Right atrium auricular region (tissue), 2 donors: ENCODE results near the gene SFXN2. TPM values are rescaled to one million over a fixed set of nuclear protein-coding genes. Genes with fewer than 3 reads are reported as not detected.

ENCODE experiments used
- DNase-seq: peaks from one replicate; pipeline ENCODE4 v3.0.0-alpha.2; 2019; ENCODE audit warnings: low spot score
- H3K27ac ChIP-seq, 2 donors: fragments of 200-600 bp; sonication (generic); 1 replicate in 1 of 2; 2 replicates in 1 of 2; pipeline ENCODE4 v1.5.1; 2016 to 2019
- H3K27me3 ChIP-seq, 2 donors: fragments of 200-600 bp; sonication (generic); one replicate each; pipeline versions ENCODE4 v1.5.1 to v1.6.0; 2017 to 2019
- H3K36me3 ChIP-seq: fragments of 200-600 bp; sonication (generic); one replicate; pipeline ENCODE4 v1.5.1; 2016
- H3K4me1 ChIP-seq, 2 donors: fragments of 200-600 bp; sonication (generic); one replicate each; pipeline versions ENCODE4 v1.5.1 to v1.6.0; 2017 to 2019
- H3K4me3 ChIP-seq, 2 donors: fragments of 200-600 bp; sonication (generic); 1 replicate in 1 of 2; 2 replicates in 1 of 2; pipeline ENCODE4 v1.5.1; 2017 to 2019; ENCODE audit warnings: mild to moderate bottlenecking in 1 of 2, moderate library complexity in 1 of 2
- H3K9me3 ChIP-seq, 2 donors: fragments of 200-600 bp; sonication (generic); one replicate each; pipeline ENCODE4 v1.5.1; 2019
- total RNA-seq, 2 donors: library from RNA; depleted of rRNA; stranded (reverse); fragments of >200 nt; gene quantifications; one replicate each; pipeline ENCODE4 v1.1.0, GENCODE V29; 2016
- TF ChIP-seq, protein P1 (sequence below), 2 donors: fragments of 200-600 bp; sonication (generic); IDR thresholded peaks; one replicate each; pipeline ENCODE4 v1.5.1; 2019; ENCODE audit warnings: antibody characterized with exemption in 2 of 2

SFXN2 gene
- total RNA-seq, 2 donors from 2014 or later: 0.59 to 2.7 TPM

DNA sequence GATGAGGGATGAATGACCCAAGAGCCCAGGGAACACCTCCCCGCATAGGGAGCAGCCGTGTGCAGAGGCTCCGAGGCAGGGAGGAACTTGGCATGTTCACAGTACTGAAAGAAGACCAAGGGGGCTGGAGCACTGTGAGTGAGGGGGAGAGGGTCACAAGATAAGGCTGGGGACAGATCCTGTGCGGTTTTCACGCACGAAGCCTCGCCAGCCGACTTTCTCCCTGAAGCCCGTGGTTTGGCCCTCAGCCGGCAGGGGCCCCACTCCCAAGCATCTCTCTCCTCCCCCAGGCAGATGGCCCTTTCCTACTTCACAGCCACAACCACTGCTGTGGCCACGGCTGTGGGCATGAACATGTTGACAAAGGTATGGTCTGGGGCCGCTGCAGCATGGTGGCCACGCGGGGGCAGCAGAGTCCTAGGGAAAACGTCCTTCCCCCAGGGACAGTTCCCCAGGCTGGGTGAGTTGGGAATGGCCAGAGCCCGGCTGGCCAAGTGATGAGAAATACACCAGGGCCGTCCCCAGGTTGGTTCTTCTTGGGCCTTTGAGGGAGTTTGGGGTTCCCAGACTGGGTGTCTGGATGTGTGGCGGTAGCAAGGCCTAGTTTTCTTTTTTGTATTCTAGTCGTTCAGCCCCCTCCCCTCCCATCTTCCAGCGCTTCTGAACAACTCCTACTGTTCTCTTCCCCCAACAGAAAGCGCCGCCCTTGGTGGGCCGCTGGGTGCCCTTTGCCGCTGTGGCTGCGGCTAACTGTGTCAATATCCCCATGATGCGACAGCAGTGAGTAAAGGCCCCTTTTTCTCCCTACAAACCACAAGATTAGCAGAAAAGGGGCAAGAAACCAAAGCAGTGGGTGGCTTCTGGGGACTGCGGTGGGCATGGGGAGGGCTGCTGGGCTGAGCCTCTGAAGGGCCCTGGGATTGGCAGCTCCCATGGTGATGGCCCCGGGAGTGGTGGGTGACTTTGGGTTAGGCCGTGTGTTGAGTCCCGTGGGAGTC lies 14.9 kb downstream of the SFXN2 start:
- TF ChIP-seq, protein P1, sequence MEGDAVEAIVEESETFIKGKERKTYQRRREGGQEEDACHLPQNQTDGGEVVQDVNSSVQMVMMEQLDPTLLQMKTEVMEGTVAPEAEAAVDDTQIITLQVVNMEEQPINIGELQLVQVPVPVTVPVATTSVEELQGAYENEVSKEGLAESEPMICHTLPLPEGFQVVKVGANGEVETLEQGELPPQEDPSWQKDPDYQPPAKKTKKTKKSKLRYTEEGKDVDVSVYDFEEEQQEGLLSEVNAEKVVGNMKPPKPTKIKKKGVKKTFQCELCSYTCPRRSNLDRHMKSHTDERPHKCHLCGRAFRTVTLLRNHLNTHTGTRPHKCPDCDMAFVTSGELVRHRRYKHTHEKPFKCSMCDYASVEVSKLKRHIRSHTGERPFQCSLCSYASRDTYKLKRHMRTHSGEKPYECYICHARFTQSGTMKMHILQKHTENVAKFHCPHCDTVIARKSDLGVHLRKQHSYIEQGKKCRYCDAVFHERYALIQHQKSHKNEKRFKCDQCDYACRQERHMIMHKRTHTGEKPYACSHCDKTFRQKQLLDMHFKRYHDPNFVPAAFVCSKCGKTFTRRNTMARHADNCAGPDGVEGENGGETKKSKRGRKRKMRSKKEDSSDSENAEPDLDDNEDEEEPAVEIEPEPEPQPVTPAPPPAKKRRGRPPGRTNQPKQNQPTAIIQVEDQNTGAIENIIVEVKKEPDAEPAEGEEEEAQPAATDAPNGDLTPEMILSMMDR (IDR thresholded peaks at IDR 0.05): peak; percentile 79 to 96
- no peak overlapping the region for H3K4me3 ChIP-seq
- no peaks in the 10 kb centered on the region for H3K36me3 ChIP-seq
- H3K27ac ChIP-seq: no peak overlapping the region
- no peaks in the 10 kb centered on the region for H3K9me3 ChIP-seq
- peak; percentile 94 for DNase-seq
- peaks cover 0 to 8% of the 10 kb centered on the region in 2 donors for H3K4me1 ChIP-seq
- H3K27me3 ChIP-seq: no peaks in the 10 kb centered on the region

- H3K4me1 ChIP-seq: peaks cover 0 to 8% of the 10 kb centered on the region in 2 donors
- H3K27ac ChIP-seq: no peak overlapping the region
- H3K4me3 ChIP-seq: no peak overlapping the region
- no peaks in the 10 kb centered on the region for H3K36me3 ChIP-seq
- DNase-seq: no peak
- H3K27me3 ChIP-seq: no peaks in the 10 kb centered on the region
- TF ChIP-seq, protein P1 (IDR thresholded peaks at IDR 0.05): no peak
- no peaks in the 10 kb centered on the region for H3K9me3 ChIP-seq
Observed at GRCh38 chr10:102731222-102731800, 16.9 kb downstream of the SFXN2 start.

GRCh38 chr10:102732661-102733060 lies 18.2 kb downstream of the SFXN2 start:
- peaks cover 0 to 8% of the 10 kb centered on the region in 2 donors for H3K4me1 ChIP-seq
- no peak for DNase-seq
- H3K27me3 ChIP-seq: no peaks in the 10 kb centered on the region
- H3K36me3 ChIP-seq: no peaks in the 10 kb centered on the region
- H3K27ac ChIP-seq: no peak overlapping the region
- H3K9me3 ChIP-seq: no peaks in the 10 kb centered on the region
- TF ChIP-seq, protein P1 (IDR thresholded peaks at IDR 0.05): no peak
- no peak overlapping the region for H3K4me3 ChIP-seq

GRCh38 chr10:102735065-102735562 lies 20.7 kb downstream of the SFXN2 start:
- Histone ChIP-seq H3K36me3 (no peaks in the 10 kb centered on the region), H3K27me3 (no peaks in the 10 kb centered on the region), H3K4me3 (no peak overlapping the region), H3K4me1 (peaks cover 0 to 5% of the 10 kb centered on the region in 2 donors), H3K9me3 (no peaks in the 10 kb centered on the region), H3K27ac (no peak overlapping the region)
- peak; percentile 67 for DNase-seq
- TF ChIP-seq, protein P1 (IDR thresholded peaks at IDR 0.05): no peak

DNA sequence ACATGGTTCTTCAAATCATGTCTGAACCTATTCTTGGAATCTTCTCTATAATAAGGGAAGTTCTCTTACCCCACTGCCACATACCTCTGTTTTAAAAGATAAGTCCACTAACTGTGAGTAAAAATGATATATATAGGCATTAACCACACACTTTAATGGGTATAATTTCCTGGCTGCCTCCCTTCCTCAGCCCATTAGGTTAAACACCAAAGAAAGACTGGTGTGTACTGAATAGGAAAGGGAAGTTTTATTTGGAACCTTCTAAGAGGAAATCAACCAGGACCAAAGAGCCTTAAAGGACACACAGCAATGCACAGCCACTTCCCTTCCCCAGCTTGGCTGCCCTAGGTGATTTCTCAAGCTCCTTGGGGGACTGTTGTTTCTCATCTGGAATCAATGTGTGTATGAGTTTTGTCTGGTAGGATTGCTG lies 24.3 kb downstream of the SFXN2 start:
- no peak overlapping the region for H3K27ac ChIP-seq
- TF ChIP-seq, protein P1 (IDR thresholded peaks at IDR 0.05): no peak
- H3K4me3 ChIP-seq: no peak overlapping the region
- H3K36me3 ChIP-seq: no peaks in the 10 kb centered on the region
- H3K4me1 ChIP-seq: peaks cover 0 to 12% of the 10 kb centered on the region in 2 donors
- no peaks in the 10 kb centered on the region for H3K27me3 ChIP-seq
- no peak for DNase-seq
- no peaks in the 10 kb centered on the region for H3K9me3 ChIP-seq
